Lung (tissue), 12 donors: ENCODE results near the gene TIMM23. TPM values are rescaled to one million over a fixed set of nuclear protein-coding genes. Genes with fewer than 3 reads are reported as not detected.
A peak's percentile ranks its signal among the peaks of the same experiment; 100 is the strongest.

Experiments
- ATAC-seq: fragments of 200-7000 bp; cut with Tn5 transposase; one replicate; pipeline ENCODE4 v1.9.1; 2020; ENCODE audit warnings: moderate number of reproducible peaks; ENCODE audit not compliant: insufficient read depth, low FRiP score
- DNase-seq, 3 donors: peaks; one replicate each; pipeline ENCODE4 v3.0.0-alpha.2; 2013 to 2017
- H3K27ac ChIP-seq, 2 donors: one replicate each; pipeline ENCODE4 v1.5.1; 2013; ENCODE audit warnings: mild to moderate bottlenecking in 2 of 2, moderate library complexity in 2 of 2, control low read depth in 1 of 2, inconsistent platforms in 1 of 2, low read depth in 1 of 2, low read length in 1 of 2
- H3K27me3 ChIP-seq, 3 donors: one replicate each; pipeline ENCODE4 v1.5.1; 2013; ENCODE audit warnings: low read length in 2 of 3; ENCODE audit not compliant: control insufficient read depth in 3 of 3, insufficient read depth in 3 of 3
- H3K36me3 ChIP-seq, 4 donors: one replicate each; pipeline ENCODE4 v1.5.1; 2013; ENCODE audit warnings: low read length in 4 of 4, mild to moderate bottlenecking in 1 of 4, moderate library complexity in 1 of 4; ENCODE audit not compliant: control insufficient read depth in 4 of 4, insufficient read depth in 4 of 4
- H3K4me1 ChIP-seq, 5 donors: one replicate each; pipeline ENCODE4 v1.5.1; 2013; ENCODE audit warnings: low read length in 5 of 5, mild to moderate bottlenecking in 2 of 5, moderate library complexity in 1 of 5; ENCODE audit not compliant: control insufficient read depth in 5 of 5, insufficient read depth in 5 of 5
- H3K4me3 ChIP-seq: one replicate; pipeline ENCODE4 v1.5.1; 2013; ENCODE audit warnings: mild to moderate bottlenecking, control low read depth, moderate library complexity
- H3K9ac ChIP-seq, 2 donors: one replicate each; pipeline ENCODE4 v1.5.1; 2013; ENCODE audit warnings: low read length in 2 of 2, control low read depth in 1 of 2; ENCODE audit not compliant: insufficient read depth in 1 of 2
- H3K9me3 ChIP-seq, 4 donors: one replicate each; pipeline ENCODE4 v1.5.1; 2013; ENCODE audit warnings: low read length in 3 of 4, mild to moderate bottlenecking in 1 of 4, moderate library complexity in 1 of 4; ENCODE audit not compliant: control insufficient read depth in 4 of 4, insufficient read depth in 3 of 4
- CTCF ChIP-seq: IDR thresholded peaks from 2 replicates; pipeline ENCODE4 v1.5.1; 2012; ENCODE audit warnings: mild to moderate bottlenecking; ENCODE audit errors: control extremely low read depth, extremely low read depth
- WGBS, 2 donors: extraction: QIAGEN DNeasy Blood & Tissue Kit; methylation state at CpG; one replicate each; pipeline ENCODE4 v1.1.7; 2013; 5-methylcytosine and 5-hydroxymethylcytosine counted together
- polyA plus RNA-seq, 2 donors: library from polyadenylated mRNA; stranded (reverse); fragments of 200-250 nt; gene quantifications; one replicate each; pipeline ENCODE4 v1.2.1, GENCODE V29; 2013
- total RNA-seq, 2 donors: library from RNA; depleted of rRNA in 1 of 2; stranded (reverse); fragments of >200 nt in 1 of 2; gene quantifications; one replicate each; pipeline ENCODE4 v1.2.1, GENCODE V29; 2014 to 2021
- donor health status: control.
- donor health status: control.
- donor health status: Bipolar disorder and iron deficiency.
- donor health status: healthy.
- donor health status: DM: yes; HTN: yes; CAD: no.

TIMM23 gene
- total and polyA plus RNA-seq, 4 donors = 37.0 to 63.1 (median 46.5) TPM

GRCh38 chr10:46019569-46020343, 47.5 kb downstream of the TIMM23 start:
- peaks cover 4 to 9% (median 8%) of the 10 kb centered on the region in 4 donors for H3K36me3 ChIP-seq
- ATAC-seq = no peak
- H3K27me3 ChIP-seq = no peaks in the 10 kb centered on the region
- peak overlapping the region; percentile 50 to 74 for H3K27ac ChIP-seq
- TF ChIP-seq CTCF = no peak
- no peak overlapping the region for H3K9ac ChIP-seq
- no peak for DNase-seq
- H3K9me3 ChIP-seq = no peaks in the 10 kb centered on the region
- WGBS, 2 donors = 38 to 55% methylated on average over 7 of the region's 7 CpGs
- no peak overlapping the region for H3K4me3 ChIP-seq
- H3K4me1 ChIP-seq = peaks cover 4 to 34% (median 10%) of the 10 kb centered on the region in 5 donors

- no peak for TF ChIP-seq CTCF
- no peaks in the 10 kb centered on the region for H3K27me3 ChIP-seq
- 41 to 69% methylated on average over 3 of the region's 3 CpGs for WGBS, 2 donors
- DNase-seq (no peak), ATAC-seq (no peak)
- no peaks in the 10 kb centered on the region for H3K9me3 ChIP-seq
- no peak overlapping the region for H3K9ac ChIP-seq
- peaks cover 4 to 35% (median 12%) of the 10 kb centered on the region in 5 donors for H3K4me1 ChIP-seq
- no peak overlapping the region for H3K4me3 ChIP-seq
- H3K36me3 ChIP-seq = peaks cover 4 to 6% (median 5%) of the 10 kb centered on the region in 4 donors
- H3K27ac ChIP-seq = peak overlapping the region; percentile 50 to 74
Measured at GRCh38 chr10:46020344-46020657, 48.0 kb downstream of the TIMM23 start.

- TF ChIP-seq CTCF = no peak
- Histone ChIP-seq H3K4me1 (peaks cover 10 to 35% (median 11%) of the 10 kb centered on the region in 5 donors), H3K27ac (peak overlapping the region; percentile 95 to 96), H3K9ac (peak overlapping the region in 1 of 2 donors; percentile 47), H3K36me3 (no peaks in the 10 kb centered on the region), H3K27me3 (no peaks in the 10 kb centered on the region), H3K4me3 (peak overlapping the region; percentile 78), H3K9me3 (no peaks in the 10 kb centered on the region)
- ATAC-seq = peak; percentile 94
- peak; percentile 78 to 85 (median 85) for DNase-seq
- WGBS, 2 donors = 1 to 2% methylated on average over 44 to 49 of the region's 49 CpGs
Measured at GRCh38 chr10:46022978-46023702, 50.9 kb downstream of the TIMM23 start.
